Inflammatory macrophage treated with lipopolysaccharide for 4 hours (primary cell): ENCODE measurements around the gene SPATA16.
"Not testable (repeated sequence)": the region's sequence is repeated elsewhere in the genome, so short reads cannot be mapped to it uniquely, and the experiment has no call there.

Source experiments
- DNase-seq: peaks from one replicate; pipeline ENCODE4 v3.0.0-alpha.2; 2020

Gene SPATA16

GRCh38 chr3:173058229-173058628 is 82.8 kb downstream of the SPATA16 start:
- no peak for DNase-seq

GRCh38 chr3:173055228-173055933 is 85.7 kb downstream of the SPATA16 start:
- no peak for DNase-seq

DNA sequence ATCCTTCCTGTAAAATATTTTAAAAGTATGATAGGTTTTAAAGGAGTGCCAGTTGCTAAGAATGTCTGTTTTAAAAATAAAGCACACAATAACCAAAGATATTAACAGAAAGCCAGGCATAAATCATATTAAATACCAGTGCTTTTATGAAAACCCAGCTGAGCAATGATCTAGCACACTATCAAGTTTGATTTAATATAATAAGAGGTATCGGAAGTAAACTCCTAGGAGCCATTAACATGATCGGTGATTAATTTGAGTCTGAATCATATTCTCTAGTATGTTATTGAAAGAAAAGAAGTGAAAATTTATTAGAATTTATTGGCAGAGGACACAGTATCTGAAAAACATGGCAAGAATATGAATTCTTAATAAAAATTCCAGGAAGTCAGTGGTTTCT is 91.7 kb downstream of the SPATA16 start:
- no peak for DNase-seq

DNA sequence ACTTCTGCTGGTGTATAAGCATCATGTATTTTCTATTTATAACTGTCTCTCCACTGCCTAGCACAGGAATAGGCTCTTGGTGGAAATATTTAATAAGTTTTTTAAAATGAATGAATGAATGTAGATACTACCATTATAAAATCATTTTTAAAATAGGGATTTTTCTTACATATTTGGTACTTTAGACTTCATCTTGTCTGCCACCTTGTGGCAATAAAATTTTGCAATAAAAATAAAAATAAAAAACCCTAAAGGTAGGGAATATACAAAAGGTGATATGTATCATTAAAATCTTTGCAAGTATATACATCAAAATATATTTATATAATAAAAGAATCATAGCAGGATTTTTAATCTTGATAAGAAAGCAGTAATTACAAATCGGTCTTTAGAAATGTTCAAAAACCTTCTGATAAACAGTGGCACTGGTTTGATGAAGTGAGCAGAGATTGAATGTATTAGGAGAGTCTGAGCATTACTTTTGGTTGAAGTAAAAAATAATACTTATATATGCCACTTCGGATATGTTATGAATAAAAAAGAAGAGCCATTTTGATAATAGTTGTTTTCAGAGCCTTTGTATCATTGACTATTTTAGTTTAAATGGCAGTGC is 95.2 kb downstream of the SPATA16 start:
- no peak for DNase-seq

DNA sequence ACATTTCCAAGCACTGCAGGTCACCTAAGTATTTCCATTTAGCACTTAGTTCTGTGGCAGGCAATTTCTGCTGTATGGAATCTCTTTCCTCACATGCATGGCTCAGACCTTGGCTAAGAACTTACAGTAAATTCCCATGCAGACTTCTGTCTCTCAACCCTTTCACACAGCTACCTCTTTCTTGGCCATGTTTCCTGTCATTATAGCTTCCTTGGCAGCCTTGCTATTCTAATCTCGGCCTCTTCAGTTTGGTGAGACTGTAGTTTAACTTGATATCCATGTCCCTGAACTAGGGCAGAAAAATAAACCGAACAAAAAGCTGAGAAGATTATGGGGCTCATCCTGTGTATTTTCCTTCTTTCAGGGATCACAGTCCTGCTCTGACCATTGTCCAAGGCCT is 96.0 kb downstream of the SPATA16 start:
- no peak for DNase-seq

DNA sequence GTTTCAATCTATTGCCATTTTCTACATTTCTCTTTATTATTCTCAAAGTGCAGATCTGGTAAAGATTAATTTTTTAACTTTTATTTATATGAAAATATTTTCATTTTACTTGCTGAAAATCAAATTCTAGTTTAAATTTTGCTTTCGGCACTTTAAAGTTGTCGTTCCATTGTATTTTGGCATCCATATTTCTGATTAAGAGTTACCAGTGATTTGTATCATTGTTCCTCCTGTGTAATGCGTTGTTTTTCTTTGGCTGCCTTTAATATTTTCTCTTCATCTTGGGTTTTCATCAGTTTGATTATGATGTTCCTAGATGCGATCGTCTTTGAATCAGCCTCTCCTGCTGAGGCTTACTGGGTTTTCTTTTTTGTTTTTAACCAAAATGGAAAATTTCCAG is 97.3 kb downstream of the SPATA16 start:
- no peak for DNase-seq

GRCh38 chr3:173038484-173038871 is 102.6 kb downstream of the SPATA16 start:
- DNase-seq: no peak

- DNase-seq: no peak
Measured at GRCh38 chr3:173037840-173038483, 103.1 kb downstream of the SPATA16 start.

- no peak for DNase-seq
Measured at GRCh38 chr3:173030273-173030672, 110.8 kb downstream of the SPATA16 start.

DNA sequence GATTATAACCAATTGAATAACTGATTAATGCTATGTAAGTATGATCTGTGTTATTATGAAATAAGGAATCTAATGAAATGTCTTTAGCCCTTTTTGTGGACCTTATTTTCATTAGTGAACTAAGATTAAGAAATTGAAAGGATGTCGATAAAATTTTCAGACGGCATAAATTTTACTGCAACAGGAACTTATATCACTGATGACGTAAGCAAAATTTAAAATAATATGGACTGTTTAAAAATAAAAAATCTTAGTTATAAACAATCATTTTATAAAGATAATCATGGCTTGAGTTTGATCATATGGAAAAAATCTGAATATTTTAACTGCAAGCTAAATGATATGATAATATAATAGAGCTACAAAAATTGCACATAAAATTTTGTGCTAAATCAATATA is 112.7 kb downstream of the SPATA16 start:
- no peak for DNase-seq

GRCh38 chr3:173027429-173027828 is 113.6 kb downstream of the SPATA16 start:
- DNase-seq: no peak

DNA sequence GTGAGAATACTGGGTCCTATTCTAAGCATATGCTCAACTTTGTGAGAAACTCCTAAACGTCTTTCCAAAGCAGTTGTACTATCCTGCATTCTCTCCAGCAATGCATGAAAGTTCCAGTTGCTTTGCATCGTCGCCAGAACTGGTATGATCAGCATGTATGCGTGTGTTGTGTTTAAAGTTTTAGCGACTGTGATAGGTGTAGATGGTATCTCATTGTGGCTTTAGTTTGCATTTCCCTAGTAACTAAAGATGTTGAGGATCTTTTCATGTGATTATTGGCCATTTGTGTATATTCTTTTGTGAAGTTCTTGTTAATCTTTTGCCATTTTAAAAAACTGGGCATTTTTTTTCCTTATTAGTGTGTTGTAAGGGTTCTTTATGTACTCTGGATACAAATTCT is 115.1 kb downstream of the SPATA16 start:
- DNase-seq: no peak

DNA sequence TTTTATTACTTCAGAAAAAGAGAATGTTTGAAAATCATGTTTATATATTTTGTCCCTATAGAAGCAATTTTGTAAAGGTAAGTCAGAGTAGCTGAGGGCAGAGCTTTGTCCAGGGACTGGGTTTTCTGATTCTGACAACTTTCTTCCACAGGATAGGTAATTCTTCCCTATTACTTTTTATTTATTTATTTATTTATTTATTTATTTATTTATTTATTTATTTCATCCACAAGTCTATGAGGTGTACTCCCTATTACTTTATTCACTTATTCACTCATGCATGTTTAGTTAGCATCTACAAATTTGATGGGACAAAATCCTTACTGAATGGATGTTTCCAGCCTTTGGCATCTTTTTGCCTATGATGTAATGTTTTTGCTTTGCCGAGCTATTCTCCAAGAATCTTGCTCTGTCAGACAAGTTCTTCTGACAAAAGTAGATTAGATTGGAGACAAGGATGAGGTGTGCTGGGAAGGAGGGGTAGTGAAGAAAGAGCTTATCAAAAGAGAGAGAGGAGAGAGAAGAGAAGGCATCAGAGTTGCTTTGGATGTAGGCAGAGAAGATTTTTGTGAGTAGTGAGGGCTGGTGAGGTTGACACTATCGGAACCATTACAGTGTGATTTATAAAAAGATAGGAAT is 119.4 kb downstream of the SPATA16 start:
- no peak for DNase-seq

DNA sequence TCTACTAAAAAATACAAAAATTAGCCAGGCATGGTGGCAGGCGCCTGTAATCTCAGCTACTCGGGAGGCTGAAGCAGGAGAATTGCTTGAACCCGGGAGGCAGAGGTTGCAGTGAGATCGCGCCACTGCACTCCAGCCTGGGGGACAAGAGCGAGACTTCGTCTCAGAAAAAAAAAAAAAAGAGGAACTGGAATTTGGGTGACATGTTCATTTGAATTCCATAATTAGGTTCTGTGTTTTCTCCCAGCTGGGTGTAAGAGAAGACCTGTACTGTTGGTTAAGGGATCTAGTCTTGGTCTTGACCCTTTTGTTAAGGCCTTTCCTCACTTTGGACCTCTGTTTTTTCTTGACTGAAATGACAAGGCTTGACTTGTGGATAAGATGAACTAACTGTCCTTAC is 120.9 kb downstream of the SPATA16 start:
- not testable (repeated sequence) for DNase-seq

- DNase-seq: no peak
Measured at GRCh38 chr3:173019378-173019777, 121.7 kb downstream of the SPATA16 start.

GRCh38 chr3:173018758-173019157 is 122.3 kb downstream of the SPATA16 start:
- DNase-seq: no peak

DNA sequence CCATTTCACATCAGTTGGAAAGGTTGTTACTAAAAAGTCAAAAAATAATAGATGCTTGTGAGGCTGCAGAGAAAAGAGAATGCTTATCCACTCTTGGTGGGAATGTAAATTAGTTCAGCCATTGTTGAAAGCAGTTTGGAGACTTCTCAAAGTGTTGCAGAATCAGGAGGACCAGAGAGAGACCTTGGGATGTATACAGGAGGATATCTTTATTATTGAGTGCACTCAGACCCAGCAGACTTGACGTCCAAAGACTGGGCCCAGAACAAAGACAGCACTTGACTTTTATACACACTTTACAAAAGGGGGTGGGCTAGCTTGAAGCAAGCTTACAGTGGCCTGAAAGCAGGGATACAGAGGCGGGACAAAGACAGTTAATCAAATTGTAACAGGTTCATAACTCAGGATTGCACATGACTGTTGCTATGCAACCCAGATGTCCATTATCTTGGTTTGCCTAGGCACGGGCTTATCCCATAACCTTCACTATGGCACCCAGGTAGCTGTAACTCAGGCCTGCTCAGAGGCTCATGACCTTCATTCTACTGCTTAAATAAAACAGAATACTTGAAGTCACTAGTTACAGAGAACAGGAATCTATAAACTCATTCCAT is 127.7 kb downstream of the SPATA16 start:
- DNase-seq: no peak

- no peak for DNase-seq
Measured at GRCh38 chr3:173009410-173009809, 131.6 kb downstream of the SPATA16 start.

DNA sequence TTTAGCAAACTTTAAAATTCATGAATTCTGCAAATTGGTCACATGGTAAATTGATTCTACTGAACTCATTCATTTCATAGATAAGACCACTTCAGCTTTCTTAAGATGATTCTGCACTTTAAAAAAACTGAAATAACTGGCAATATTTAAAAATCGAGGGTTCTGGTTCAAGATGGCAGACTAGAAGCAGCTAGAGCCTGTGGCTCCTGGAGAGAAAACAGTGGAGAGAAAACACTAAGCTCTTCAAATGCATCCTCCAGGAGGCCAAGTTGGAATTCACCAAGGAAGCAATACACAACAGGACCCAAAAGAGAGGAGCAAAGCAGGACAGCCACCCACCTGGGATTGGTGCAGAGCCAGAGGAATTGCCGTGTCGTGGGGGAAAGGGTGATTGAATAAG is 132.1 kb downstream of the SPATA16 start:
- no peak for DNase-seq

- DNase-seq: no peak
Measured at GRCh38 chr3:173007079-173007723, 133.8 kb downstream of the SPATA16 start.

DNA sequence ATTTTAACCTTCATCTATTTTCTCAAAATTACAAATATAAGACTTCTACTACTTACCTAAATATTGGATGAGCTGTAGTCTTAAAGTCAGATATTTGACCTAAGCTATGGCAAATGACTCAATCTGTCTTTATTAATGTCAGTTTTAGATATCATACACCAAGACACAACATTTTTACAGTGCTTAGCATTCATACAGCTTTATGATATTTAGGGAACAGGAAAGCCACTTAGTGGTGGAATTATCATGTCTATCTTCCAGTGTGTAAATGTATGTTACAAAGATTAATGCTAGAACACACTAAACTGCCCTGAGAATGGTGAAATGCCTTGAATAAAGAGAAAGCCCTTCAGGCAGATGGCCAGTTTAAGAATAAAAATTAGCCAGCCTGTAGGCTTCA is 135.0 kb downstream of the SPATA16 start:
- DNase-seq: no peak

DNA sequence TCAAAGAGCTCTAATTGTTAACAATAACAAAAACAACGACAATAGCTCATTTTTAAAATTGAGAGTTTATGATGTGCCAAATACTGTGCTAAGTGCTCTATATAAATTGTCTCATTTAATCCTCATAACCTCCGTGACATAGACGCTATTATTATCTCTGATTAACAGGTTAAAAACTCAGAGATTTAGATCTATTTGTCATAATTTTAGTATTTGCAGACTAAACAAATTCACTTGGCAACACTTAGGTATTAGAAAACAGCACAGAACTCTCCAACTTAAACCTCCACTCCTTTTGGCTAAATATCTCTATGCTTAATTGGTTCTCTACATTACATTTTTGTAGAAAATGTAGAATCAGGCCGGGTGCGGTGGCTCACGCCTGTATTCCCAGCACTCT is 136.4 kb downstream of the SPATA16 start:
- DNase-seq: no peak

DNA sequence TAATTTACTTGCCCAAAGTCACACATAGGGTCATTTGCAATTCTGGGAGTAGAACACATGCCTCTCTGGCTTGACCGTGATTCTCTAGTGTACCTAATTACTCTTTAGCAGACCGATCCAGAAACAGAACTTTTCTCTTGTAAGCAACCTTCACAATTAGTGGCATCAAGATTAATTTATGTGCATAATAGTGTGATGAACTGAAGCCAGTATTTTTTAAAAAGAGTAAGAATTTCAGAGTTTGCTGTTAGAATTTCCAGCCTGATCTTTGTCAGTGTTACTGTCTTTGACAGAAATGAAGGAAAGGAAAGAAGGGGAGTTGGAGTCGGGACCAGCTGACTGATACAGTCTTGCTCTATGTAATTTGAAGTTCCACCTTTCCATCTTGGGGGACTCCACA is 137.1 kb downstream of the SPATA16 start:
- no peak for DNase-seq
